ENCODE data around the gene EPS15.

GRCh38 chr1:51340380-51340779 lies 178.7 kb downstream of the EPS15 start:
- TF ChIP-seq CTCF (IDR thresholded peaks at IDR 0.05; ENCODE audit: low read length) (no peak), EZH2 (IDR thresholded peaks at IDR 0.05; ENCODE audit: borderline replicate concordance, low read length) (no peak)
